HEK293 (cell line): ENCODE measurements around the gene RIN3.
A peak's percentile ranks its signal among the peaks of the same experiment; 100 is the strongest.
"Not testable (repeated sequence)": the region's sequence is repeated elsewhere in the genome, so short reads cannot be mapped to it uniquely, and the experiment has no call there.

ENCODE experiments used
- CTCF ChIA-PET: fragments of 350-600 bp; formaldehyde crosslinking; extraction: SDS; loops from one replicate; lab custom pipeline; 2021; ENCODE audit warnings: antibody characterized with exemption; lab: Yijun Ruan, JAX
- POLR2A ChIA-PET: fragments of 300-600 bp; formaldehyde crosslinking; extraction: SDS; loops from one replicate; lab custom pipeline; 2020; ENCODE audit warnings: antibody characterized with exemption, inconsistent platforms; lab: Yijun Ruan, JAX
- H3K27ac ChIP-seq: fragments of 200-500 bp; sonication (Bioruptor generic); 2 replicates; pipeline ENCODE4 v1.5.1; 2014; ENCODE audit warnings: low read depth, low read length, control low read depth, inconsistent platforms; ENCODE audit errors: extremely low read depth
- H3K36me3 ChIP-seq, 2 experiments: fragments of 200-500 bp in 1 of 2; sonication (Bioruptor generic) in 1 of 2; 1 replicate in 1 of 2; 2 replicates in 1 of 2; pipeline ENCODE4 v1.5.1; 2014 to 2017; ENCODE audit warnings: inconsistent platforms in 2 of 2, low read length in 2 of 2; ENCODE audit not compliant: control insufficient read depth in 2 of 2, insufficient read depth in 1 of 2
- H3K4me1 ChIP-seq: fragments of 200-500 bp; sonication (Bioruptor generic); 2 replicates; pipeline ENCODE4 v1.5.1; 2014; ENCODE audit warnings: mild to moderate bottlenecking, low read length, inconsistent platforms; ENCODE audit not compliant: control insufficient read depth, insufficient read depth
- H3K4me3 ChIP-seq: 2 replicates; pipeline ENCODE4 v1.5.1; 2011; ENCODE audit warnings: low read depth, mild to moderate bottlenecking, control low read depth, low read length, moderate library complexity
- H3K9me3 ChIP-seq: fragments of 200-500 bp; sonication (Bioruptor generic); 2 replicates; pipeline ENCODE4 v1.5.1; 2014; ENCODE audit warnings: low read depth, low read length, inconsistent platforms; ENCODE audit not compliant: control insufficient read depth, insufficient read depth
- FEZF1 ChIP-seq: fragments of 450-650 bp; formaldehyde crosslinking; IDR thresholded peaks from 2 replicates; pipeline ENCODE4 v1.5.1; 2016; ENCODE audit warnings: missing biosample characterization, missing genetic modification characterization
- GLI2 ChIP-seq: fragments of 450-650 bp; formaldehyde crosslinking; IDR thresholded peaks from 2 replicates; pipeline ENCODE4; 2017; ENCODE audit warnings: missing biosample characterization, missing genetic modification characterization, low read depth, borderline replicate concordance
- HOXA7 ChIP-seq: sonication (generic); formaldehyde crosslinking; IDR thresholded peaks from 2 replicates; pipeline ENCODE4 v1.8.1; 2022; ENCODE audit warnings: missing genetic modification reagents, borderline replicate concordance
- HOXD13 ChIP-seq: sonication (generic); formaldehyde crosslinking; IDR thresholded peaks from 2 replicates; pipeline ENCODE4 v1.8.0; 2022; ENCODE audit warnings: missing genetic modification reagents, borderline replicate concordance
- PRDM2 ChIP-seq: fragments of 450-650 bp; formaldehyde crosslinking; IDR thresholded peaks from 2 replicates; pipeline ENCODE4 v1.5.1; 2016; ENCODE audit warnings: missing biosample characterization, missing genetic modification characterization, borderline replicate concordance
- ZBTB20 ChIP-seq: fragments of 450-650 bp; formaldehyde crosslinking; IDR thresholded peaks from 2 replicates; pipeline ENCODE4 v1.5.1; 2016; ENCODE audit warnings: missing biosample characterization, missing genetic modification characterization
- ZIC2 ChIP-seq: fragments of 450-650 bp; formaldehyde crosslinking; IDR thresholded peaks from 2 replicates; pipeline ENCODE4 v1.5.1; 2016; ENCODE audit warnings: missing biosample characterization, missing genetic modification characterization
- ZNF221 ChIP-seq: fragments of 450-650 bp; formaldehyde crosslinking; IDR thresholded peaks from 2 replicates; pipeline ENCODE4 v1.5.1; 2017; ENCODE audit warnings: missing biosample characterization, missing genetic modification characterization, borderline replicate concordance
- ZNF600 ChIP-seq: fragments of 450-650 bp; formaldehyde crosslinking; IDR thresholded peaks from 2 replicates; pipeline ENCODE4 v1.5.1; 2016; ENCODE audit warnings: missing biosample characterization, missing genetic modification characterization
- ZNF626 ChIP-seq: fragments of 450-650 bp; sonication (Bioruptor Pico); formaldehyde crosslinking; IDR thresholded peaks from 2 replicates; pipeline ENCODE4 v1.5.1; 2018; ENCODE audit warnings: missing biosample characterization, missing genetic modification characterization, inconsistent platforms
- ZNF664 ChIP-seq: fragments of 450-650 bp; formaldehyde crosslinking; IDR thresholded peaks from 2 replicates; pipeline ENCODE4 v1.5.1; 2016; ENCODE audit warnings: missing biosample characterization, missing genetic modification characterization
- ZSCAN4 ChIP-seq: fragments of 450-650 bp; formaldehyde crosslinking; IDR thresholded peaks from 2 replicates; pipeline ENCODE4 v1.5.1; 2017; ENCODE audit warnings: missing biosample characterization, missing genetic modification characterization

Gene RIN3

GRCh38 chr14:92637228-92637627 is 123.6 kb downstream of the RIN3 start:
- CTCF ChIA-PET, result interaction anchor here (0.6 kb wide), 2 partner anchors 34 to 44 kb away, joined by 3 read pairs; no protein-coding TSS in a partner anchor
- Histone ChIP-seq H3K27ac (no peak overlapping the region), H3K36me3 (no peaks in the 10 kb centered on the region)
- POLR2A ChIA-PET, result no interaction called here
- TF ChIP-seq ZNF600 (no peak), FEZF1 (0 out of 2 replicates have a peak, but pooled peaks have one; percentile 9), ZIC2 (tag by site-specific recombination) (peak; percentile 94)
- TF ChIP-seq, all 188 proteins: peak for 2
- H3K4me3 ChIP-seq, result no peak overlapping the region
- no peaks in the 10 kb centered on the region for H3K9me3 ChIP-seq
- H3K4me1 ChIP-seq, result no peaks in the 10 kb centered on the region

- Histone ChIP-seq H3K36me3 (no peaks in the 10 kb centered on the region), H3K9me3 (no peaks in the 10 kb centered on the region), H3K27ac (no peak overlapping the region), H3K4me3 (no peak overlapping the region), H3K4me1 (no peaks in the 10 kb centered on the region)
- ChIA-PET POLR2A (no interaction called here), CTCF (interaction anchor here (0.6 kb wide), 2 partner anchors 34 to 44 kb away, joined by 3 read pairs; no protein-coding TSS in a partner anchor)
- TF ChIP-seq HOXA7 (CRISPR knock-in tag) (no peak), ZNF664 (tag by site-specific recombination) (peak; percentile 92)
Observed at GRCh38 chr14:92637864-92638263, 124.3 kb downstream of the RIN3 start.

GRCh38 chr14:92638266-92638665 is 124.7 kb downstream of the RIN3 start:
- TF ChIP-seq ZNF221 (tag by site-specific recombination) (no peak), ZNF626 (no peak)
- H3K9me3 ChIP-seq, result no peaks in the 10 kb centered on the region
- no peak overlapping the region for H3K4me3 ChIP-seq
- CTCF ChIA-PET, result no interaction called here
- POLR2A ChIA-PET, result no interaction called here
- H3K36me3 ChIP-seq, result no peaks in the 10 kb centered on the region
- H3K4me1 ChIP-seq, result no peaks in the 10 kb centered on the region
- H3K27ac ChIP-seq, result no peak overlapping the region

- CTCF ChIA-PET, result no interaction called here
- POLR2A ChIA-PET, result no interaction called here
- TF ChIP-seq ZIC2 (tag by site-specific recombination) (peak; percentile 75), GLI2 (tag by site-specific recombination) (no peak)
- Histone ChIP-seq H3K9me3 (no peaks in the 10 kb centered on the region), H3K4me1 (no peaks in the 10 kb centered on the region), H3K4me3 (no peak overlapping the region), H3K27ac (no peak overlapping the region), H3K36me3 (no peaks in the 10 kb centered on the region)
Observed at GRCh38 chr14:92638904-92639303, 125.3 kb downstream of the RIN3 start.

- POLR2A ChIA-PET, H3K9me3 ChIP-seq, CTCF ChIA-PET, H3K27ac ChIP-seq, H3K4me3 ChIP-seq, H3K36me3 ChIP-seq, H3K4me1 ChIP-seq: not testable (repeated sequence)
- TF ChIP-seq ZBTB20 (tag by site-specific recombination), result peak; percentile 33; the same call in 1 of the 2 replicates
Observed at GRCh38 chr14:92639472-92640117, 126.0 kb downstream of the RIN3 start.

GRCh38 chr14:92641306-92641705 is 127.7 kb downstream of the RIN3 start:
- no peaks in the 10 kb centered on the region for H3K9me3 ChIP-seq
- no peaks in the 10 kb centered on the region for H3K4me1 ChIP-seq
- H3K27ac ChIP-seq, result no peak overlapping the region
- no peaks in the 10 kb centered on the region for H3K36me3 ChIP-seq
- CTCF ChIA-PET, result no interaction called here
- H3K4me3 ChIP-seq, result no peak overlapping the region
- POLR2A ChIA-PET, result no interaction called here
- no peak for TF ChIP-seq ZSCAN4 (tag by site-specific recombination)
- no peak for TF ChIP-seq HOXD13 (CRISPR knock-in tag)
- no peak for TF ChIP-seq PRDM2 (tag by site-specific recombination)
- no peak for TF ChIP-seq ZNF626
- no peak for TF ChIP-seq FEZF1
